Activated T-cell treated with anti-CD3 and anti-CD28 coated beads, Interleukin-2, amount 50 U/mL, for 1 hour (primary cell): ENCODE measurements around the gene OR5D13.

ENCODE experiments used
- DNase-seq: peaks from one replicate; pipeline ENCODE4 v3.0.0-alpha.2; 2020

OR5D13 gene, protein sequence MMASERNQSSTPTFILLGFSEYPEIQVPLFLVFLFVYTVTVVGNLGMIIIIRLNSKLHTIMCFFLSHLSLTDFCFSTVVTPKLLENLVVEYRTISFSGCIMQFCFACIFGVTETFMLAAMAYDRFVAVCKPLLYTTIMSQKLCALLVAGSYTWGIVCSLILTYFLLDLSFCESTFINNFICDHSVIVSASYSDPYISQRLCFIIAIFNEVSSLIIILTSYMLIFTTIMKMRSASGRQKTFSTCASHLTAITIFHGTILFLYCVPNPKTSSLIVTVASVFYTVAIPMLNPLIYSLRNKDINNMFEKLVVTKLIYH

DNA sequence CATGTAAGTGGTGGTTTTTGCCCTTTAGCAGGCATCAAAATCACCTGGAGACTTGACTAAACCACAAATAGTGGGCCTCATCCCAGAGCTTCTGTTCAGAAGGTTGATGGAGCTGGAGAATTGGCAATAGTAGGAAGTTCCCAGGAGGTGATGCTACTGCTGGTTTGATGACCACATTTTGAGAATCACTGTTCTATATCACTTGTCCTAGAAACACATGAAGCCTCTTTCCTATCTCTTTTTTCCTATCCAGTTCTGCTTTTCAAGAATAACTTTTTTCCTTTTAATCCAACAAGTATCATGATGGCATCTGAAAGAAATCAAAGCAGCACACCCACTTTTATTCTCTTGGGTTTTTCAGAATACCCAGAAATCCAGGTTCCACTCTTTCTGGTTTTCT is at the start of gene OR5D13:
Gene OR5D13, plus strand, starts transcription at position 301 of the 400 bp plus-strand sequence. Its CDS starts 0 bp downstream, at position 301.
- DNase-seq = no peak

DNA sequence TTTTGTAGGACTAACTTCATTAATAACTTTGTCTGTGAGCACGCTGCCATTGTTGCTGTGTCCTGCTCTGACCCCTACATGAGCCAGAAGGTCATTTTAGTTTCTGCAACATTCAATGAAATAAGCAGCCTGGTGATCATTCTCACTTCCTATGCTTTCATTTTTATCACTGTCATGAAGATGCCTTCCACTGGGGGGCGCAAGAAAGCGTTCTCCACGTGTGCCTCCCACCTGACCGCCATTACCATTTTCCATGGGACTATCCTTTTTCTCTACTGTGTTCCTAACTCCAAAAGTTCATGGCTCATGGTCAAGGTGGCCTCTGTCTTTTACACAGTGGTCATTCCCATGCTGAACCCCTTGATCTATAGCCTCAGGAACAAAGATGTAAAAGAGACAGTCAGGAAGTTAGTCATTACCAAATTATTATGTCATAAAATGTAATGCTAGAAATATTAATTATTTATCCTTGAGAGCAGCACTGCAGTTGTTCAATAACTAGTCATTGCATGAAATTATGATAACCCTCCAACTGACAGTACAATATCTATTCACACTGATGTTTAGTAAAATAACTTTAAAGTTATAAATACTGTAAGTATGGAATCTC is 46.4 kb upstream of the OR5D13 start:
- no peak for DNase-seq

DNA sequence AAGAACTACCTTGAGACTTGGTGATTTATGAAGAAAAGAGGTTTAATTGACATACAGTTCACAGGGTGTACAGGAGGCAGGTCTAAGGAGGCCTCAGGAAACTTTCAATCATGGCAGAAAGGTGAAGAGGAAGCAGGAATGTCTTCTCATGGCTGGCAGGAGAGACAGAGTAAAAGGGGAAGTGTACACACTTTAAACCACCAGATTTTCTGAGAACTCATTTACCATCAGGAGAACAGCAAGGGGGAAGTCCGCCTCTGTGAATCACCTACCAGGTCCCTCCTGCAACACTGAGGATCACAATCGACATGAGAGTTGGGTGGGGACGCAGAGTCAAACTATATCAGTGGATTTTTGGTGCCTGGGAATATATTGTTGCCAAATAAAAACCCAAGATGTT is 40.3 kb upstream of the OR5D13 start:
- DNase-seq = no peak

DNA sequence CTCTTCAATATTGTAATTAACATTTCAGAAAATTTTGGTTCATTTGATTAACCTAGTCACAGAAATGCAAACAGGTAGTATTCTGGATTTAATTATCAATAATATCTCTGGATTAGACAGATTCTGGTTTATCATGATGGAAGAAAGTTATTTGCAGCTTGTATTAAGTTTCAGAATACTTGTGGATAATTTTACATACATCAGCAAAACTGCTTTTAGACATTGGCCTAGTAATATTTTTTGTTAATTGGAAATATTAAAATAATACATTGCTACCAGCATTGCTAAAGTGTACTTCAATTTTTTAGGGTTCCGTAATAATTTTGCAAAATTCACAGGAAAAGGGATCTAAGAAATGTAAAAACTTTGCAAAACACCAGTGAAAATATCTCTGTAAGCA is 18.4 kb downstream of the OR5D13 start:
- DNase-seq = no peak

DNA sequence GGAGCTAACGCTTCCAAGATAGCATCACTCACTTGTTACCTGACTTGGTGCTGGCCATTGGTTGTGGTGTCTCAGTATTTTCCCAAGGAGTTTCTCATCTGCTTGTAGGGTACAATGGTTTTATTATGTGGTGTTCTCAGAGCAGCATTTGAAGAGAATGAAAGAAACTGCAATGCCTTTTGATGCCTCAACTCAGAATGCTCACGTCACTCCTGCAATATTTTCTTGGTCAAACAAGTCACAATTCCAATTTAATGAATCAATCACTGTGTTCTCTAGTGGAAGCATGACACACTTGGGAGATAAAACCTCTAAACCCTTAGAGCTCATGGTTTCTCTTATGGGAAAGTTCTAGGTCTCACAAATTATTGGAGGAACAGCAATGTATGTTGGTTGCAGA is 20.1 kb downstream of the OR5D13 start:
- DNase-seq = no peak

DNA sequence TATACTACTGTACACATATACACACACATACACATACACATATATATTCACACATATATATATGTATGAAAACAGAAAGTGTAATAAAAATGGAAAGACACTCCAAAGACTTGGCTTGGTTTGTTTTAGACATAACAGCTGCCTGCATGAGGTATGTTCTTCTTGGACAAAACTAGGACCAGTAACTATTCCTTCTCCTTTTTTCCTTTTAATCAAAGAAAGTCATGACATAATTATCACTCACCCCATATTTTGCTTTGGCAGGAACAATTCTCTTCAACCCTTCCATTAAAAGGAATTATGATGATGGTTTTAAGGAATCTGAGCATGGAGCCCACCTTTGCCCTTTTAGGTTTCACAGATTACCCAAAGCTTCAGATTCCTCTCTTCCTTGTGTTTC is 22.0 kb downstream of the OR5D13 start, which contains the start of gene OR5D14:
Gene OR5D14, plus strand, starts transcription at position 301 of the 400 bp plus-strand sequence. Its CDS starts 0 bp downstream, at position 301.
- DNase-seq = no peak

DNA sequence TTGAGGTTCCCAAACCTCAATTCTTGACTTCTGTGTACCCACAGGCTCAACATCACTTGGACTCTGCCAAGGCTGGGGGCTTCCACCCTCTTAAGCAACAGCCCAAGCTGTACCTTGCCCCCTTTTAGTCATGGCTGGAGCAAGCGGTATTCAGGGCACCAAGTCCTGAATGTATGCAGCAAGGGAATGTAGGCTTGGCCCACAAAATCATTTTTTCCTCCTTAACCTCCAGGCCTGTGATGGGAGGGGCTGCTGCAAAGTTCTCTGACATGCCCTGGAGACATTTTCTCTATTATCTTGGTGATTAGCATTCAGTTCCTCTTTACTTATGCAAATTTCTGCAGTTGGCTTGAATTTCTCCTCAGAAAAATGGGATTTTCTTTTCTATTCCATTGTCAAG is 33.0 kb downstream of the OR5D13 start:
- no peak for DNase-seq

DNA sequence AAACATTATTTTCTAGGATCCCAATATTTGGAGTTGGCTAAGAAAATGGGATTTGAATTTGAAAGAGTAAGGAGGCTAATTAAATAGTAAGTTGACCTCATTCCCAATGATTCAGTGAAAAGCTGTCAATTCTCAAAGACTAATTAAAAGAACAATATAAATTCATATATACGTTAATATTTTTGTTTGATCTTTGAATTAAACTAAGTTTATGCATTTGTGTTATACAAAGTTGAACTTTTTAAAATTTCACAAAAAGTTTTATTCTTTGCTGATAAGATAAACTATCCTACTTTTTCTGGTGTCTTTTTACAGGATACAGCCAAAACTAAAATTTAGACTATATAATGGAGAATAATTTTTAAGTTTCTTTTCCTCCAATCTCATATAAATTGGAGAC is 37.8 kb downstream of the OR5D13 start, which contains the start of gene OR5L1:
Gene OR5L1, plus strand, starts transcription at position 301 of the 400 bp plus-strand sequence. CDS start 100 bp downstream, outside the sequence.
- DNase-seq = no peak

DNA sequence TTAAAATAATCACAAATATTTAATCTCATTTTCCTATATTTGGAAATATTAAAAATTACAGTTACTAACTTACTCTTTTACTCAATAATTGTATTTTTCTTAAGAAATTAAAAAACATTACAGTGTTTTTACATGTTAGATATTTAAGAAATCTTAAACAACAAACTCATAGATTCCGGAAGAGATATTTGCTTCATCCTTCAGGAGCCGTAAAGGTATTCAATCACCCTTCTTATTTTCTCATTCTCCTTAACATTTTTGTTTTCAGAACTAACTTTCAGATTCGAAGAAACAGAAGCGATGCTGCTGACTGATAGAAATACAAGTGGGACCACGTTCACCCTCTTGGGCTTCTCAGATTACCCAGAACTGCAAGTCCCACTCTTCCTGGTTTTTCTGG is 46.1 kb downstream of the OR5D13 start, which contains the start of gene OR5D18:
Gene OR5D18, plus strand, starts transcription at position 301 of the 400 bp plus-strand sequence. Its CDS starts 0 bp downstream, at position 301.
- DNase-seq = no peak
